GM19238 (cell line): Measurements from ENCODE around the gene CSF1.

ENCODE experiments used
- DNase-seq: peaks from one replicate; pipeline ENCODE4 v3.0.0; 2011; ENCODE audit warnings: low spot score; ENCODE audit not compliant: insufficient read length

The CSF1 gene

DNA sequence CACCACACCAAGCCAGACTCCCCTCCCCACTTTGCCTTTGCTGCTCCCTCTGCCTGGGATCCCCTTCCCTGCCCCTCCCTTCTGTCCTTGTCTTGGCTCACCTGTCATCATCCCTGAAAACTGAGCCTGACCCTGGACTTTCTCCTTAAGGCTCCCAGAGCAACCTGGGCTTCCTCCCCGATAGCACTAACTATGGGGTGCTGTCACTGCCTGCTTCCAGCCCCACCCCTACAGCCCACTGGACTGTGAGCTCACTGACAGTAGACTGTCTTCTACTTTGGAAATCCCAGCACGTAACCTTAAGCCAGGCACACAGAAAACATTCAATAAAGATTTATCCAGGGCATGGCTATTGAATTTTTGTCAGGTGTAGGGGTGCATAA, 9.5 kb upstream of the CSF1 start:
- DNase-seq: no peak

DNA sequence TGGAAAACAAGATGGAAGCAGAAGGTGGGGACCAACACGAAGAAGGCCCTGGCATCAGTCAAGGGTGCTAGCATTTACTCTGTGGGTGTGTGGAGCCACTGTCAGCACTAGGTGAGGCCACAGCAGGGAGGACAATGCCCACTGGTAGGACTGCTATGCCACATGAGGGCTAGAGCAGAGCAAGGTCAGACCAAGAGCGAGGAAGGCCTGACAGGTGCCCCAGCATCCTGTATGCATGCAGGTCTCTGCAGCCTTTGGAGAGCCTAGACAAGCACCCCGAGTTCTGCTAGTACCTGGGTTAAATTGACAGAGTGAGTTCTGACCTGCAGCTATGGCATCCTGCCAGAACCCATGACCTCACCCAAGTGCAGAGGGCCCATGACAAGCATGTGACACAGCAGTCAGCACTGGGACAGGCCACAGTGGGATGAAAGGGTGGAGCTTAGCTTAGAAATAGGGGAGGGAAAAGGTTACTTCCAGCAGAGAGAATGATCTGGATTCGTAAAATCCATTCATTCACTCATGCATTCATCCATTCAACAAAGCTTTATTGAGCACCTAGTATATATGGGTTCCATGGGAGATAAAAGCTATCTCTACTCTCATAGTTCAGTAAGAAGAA, 9.0 kb upstream of the CSF1 start:
- DNase-seq: no peak

DNA sequence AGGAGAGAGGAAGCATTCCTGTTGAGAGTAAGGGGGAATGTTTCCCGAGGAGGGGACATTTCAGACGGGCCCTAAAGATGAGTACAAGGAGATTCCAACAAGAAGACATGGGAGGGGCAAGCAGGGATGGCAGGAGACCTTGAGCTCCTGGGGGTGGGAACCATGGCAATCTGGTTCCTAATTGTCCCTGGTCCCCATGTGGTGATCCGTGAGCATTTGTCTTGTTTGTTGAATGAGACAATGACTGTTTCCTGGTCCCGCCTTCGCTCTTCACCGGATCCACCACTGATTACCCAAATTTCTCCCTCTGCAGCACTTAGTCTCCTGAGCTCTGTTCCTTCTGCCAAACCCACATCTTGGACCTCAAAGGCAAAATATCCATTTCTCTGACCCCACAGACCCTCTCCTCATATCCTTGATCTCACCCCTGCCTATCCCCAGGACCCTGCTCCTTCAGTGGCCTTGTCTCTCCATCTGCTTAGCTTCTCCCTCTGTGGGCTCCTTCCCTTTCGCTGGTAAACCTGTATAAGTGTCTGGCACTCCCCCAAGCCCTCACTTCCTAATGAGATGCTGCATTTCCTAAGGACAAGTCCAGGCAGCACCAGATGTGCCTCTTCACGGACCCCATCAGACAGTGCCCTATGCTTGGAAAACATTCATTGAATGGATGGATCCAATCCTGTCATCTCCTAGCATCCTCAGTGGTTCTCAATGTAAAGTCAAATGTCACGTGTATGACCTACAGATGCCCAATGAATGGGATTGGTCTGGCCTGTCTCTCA, 8.3 kb upstream of the CSF1 start:
- no peak for DNase-seq

DNA sequence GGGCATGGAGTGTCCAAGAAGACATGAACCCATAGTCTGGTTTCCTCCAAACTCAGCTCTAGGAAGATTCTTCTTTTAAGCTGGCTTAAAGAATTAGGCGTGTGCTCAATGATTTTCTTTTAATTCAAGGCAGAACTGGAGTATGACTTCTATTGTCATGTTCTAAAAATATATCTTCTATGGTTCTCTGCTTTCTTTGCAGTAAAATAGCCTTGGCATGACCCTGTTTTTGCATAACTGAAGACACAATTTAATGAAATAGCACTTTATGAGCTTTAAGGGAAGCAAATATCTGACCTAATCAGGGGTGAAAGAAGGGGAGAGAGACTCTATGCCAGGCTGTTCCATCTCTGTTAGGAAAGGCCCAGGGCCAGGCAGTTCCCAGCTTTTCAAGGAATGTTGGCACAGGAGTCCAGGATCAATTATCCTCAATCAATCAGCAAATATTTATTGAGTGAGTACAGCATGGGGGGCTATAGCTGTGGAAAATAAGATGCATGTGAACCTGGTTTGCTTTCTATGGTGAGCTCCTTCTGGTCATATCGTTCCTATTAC, 7.2 kb upstream of the CSF1 start:
- no peak for DNase-seq

GRCh38 chr1:109904105-109904817, 6.4 kb upstream of the CSF1 start:
- no peak for DNase-seq

DNA sequence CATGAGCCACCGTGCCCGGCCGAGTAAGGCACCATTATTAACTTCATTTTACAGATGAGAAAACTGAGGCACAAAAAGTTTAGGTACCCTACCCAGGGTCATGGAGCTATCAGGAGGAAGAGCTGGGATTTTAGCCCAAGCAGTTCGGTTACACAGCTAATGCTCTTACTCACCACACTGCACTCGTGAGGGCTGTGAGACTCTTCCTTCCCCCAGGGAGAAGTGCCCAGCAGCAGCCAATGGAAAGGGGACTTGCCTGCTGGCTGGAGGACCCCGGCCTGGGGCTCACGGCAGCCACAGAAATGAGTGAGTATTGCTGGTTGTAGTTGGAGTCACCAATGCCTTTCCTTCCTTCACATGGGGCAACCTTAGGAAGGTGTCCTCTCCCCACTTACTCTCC, 5.2 kb upstream of the CSF1 start:
- DNase-seq: no peak

GRCh38 chr1:109906160-109906838, 4.3 kb upstream of the CSF1 start:
- peak; percentile 80 for DNase-seq

DNA sequence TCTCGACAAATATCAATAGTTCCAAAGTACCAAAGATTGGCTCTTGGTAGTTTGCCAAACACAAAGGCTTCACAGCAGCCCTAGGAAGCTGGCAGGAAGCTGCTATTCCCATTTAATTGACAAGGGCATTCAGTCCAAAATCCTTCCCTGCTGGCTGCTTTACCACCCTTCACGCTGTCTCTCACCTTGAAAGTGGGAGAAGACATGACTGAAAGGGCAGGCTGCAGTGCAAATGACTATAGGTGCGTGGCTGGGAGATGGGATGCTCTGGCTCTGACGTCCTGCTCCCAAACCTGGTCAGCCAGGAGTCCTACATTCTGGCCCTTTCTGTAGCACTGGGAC, 3.8 kb upstream of the CSF1 start:
- DNase-seq: no peak

DNA sequence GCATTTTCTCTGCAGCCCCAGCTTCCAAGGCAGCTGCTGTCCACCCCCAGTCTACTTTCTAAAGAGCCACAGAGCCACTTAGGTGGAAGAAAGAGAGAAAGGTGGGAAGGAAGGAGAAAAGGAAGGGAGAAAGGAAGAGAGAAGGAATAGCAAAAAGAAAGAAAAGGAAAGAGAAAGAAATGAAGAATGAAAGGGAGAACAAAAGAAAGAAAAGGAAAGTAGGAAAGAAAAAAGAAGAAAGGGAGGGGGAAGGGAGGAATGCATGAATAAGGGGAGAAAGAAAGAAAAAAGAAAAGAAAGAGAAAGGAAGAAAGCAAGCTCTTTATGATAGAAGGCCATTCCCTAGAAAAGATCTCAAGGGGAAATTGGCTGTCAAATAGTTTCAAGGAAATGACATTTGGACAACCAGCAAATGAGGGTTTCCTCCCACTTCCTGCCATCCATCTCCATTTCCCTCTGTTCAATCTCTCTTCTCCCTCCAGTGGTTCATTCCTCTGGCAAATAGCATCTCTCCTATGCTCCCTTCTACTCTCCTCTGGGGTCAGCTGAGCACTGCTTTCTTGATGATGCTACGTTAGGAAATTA, 3.4 kb upstream of the CSF1 start:
- no peak for DNase-seq

- DNase-seq: no peak
These were observed 1.8 kb upstream of the CSF1 start for GRCh38 chr1:109908836-109909235.

GRCh38 chr1:109909561-109909960, 1.1 kb upstream of the CSF1 start:
- DNase-seq: no peak

DNA sequence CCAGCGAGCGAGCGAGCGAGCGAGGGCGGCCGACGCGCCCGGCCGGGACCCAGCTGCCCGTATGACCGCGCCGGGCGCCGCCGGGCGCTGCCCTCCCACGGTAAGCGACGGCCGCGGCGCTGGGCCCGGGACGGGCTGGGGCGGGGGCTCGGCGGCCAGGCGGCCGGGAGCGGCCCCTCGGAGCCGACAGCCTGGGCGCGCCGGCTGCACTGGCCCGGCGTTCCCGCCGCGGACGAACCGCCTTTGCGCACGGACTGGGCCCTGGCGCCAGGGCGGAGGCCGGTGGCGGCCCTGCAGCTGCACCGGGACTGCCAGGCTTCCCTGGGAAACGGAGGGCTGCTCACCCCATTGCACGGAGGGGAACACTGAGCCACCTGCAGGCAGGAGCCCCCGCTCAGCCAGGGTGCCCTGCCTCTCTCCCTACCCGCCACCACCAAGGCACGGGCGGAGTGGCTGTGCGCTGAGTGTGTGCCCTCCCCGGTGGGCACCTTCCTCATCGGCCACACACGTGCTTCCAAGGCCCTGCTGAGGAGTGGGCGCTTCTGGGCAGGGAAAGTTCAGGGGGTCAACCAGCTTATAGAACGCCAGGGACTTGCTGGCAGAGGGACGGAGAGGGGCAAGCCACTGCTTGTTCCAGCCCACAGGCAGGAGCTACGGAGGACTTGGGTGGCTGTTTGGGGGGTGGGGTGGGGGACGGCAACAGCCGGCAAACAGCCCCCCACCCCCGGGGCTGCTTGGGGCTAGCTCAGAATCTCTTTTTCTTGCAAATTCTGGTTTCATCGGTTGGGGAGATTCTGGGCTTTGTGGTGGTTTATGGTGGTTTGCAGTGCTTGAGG, 532 bp downstream of the CSF1 start:
- DNase-seq: peak; percentile 36

GRCh38 chr1:109912214-109912861, 1.7 kb downstream of the CSF1 start:
- no peak for DNase-seq

- no peak for DNase-seq
These were observed 2.2 kb downstream of the CSF1 start for GRCh38 chr1:109912873-109913272.

GRCh38 chr1:109913360-109913879, 2.8 kb downstream of the CSF1 start:
- DNase-seq: no peak

DNA sequence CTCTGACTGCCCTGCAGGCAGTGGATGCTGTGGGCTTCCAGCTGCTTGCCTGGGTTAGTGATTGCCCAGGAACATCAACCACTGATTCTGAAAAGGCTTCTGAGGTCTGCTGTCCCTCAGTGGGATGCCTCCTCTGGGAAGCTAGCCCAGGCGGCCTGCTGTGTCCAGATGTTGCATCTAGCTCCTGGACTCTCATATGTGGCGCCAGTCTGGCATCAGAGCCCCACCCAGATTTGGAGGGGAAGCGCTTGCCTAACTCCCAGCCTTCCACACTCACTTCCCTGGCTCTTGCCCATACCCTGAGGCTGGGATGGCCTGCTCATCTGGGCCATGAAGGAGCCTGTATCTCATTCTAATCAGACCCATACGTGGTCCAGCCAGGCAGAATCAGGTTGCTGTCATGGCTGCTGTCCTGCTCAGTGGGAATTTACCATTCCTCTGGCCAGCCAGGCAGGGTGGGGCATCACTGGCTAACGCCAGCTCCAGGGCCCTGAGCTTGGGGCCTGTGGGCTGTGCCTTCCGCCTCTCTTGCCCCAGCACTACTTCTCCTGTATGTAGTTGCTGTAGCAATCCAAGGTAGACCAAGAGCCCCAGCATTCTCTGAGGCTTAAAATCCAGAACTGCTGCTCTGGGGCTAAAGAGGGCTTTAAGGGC, 4.1 kb downstream of the CSF1 start:
- DNase-seq: no peak

DNA sequence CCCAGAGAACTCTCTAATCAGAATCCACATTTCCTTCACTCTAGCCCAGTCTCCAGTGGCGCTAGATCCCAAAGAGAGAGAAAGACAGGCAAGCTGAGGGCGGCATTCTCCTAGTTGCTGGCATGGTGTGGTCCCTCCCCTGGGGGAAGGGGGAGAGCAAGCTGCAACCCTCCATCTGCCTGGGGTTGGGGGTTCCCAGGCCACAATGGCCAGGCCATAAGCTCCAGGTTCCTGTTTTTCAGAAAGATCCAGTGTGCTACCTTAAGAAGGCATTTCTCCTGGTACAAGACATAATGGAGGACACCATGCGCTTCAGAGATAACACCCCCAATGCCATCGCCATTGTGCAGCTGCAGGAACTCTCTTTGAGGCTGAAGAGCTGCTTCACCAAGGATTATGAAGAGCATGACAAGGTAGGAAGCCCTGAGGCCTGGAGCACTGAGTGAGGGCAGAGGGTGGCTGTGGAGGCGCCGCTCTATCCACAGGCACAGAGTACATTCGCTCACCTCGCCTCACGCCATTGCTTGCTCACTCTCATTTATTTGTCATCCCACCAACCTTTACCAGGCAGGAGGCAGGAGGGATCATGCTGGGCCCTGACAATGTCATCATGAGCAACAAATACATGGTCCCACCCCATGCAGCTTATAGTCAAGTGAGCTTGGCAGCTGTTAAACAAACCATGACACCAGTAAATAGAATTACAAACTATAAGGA, 6.6 kb downstream of the CSF1 start:
- DNase-seq: no peak

GRCh38 chr1:109917768-109918606, 7.3 kb downstream of the CSF1 start:
- no peak for DNase-seq
